HepG2 (cell line): Measurements from ENCODE around the gene TM9SF4. TPM values are rescaled to one million over a fixed set of nuclear protein-coding genes. Genes with fewer than 3 reads are reported as not detected.
A peak's percentile ranks its signal among the peaks of the same experiment; 100 is the strongest.

Source experiments
- ATAC-seq: fragments of 200-7000 bp; cut with Tn5 transposase; 3 replicates; pipeline ENCODE4 v1.9.1; 2020; ENCODE audit warnings: mild to moderate bottlenecking, moderate library complexity
- BruUV-seq: library from RNA; stranded (reverse); fragments of 400-500 nt; replicated peaks from 2 replicates; lab custom pipeline; 2021; lab: Mats Ljungman, UMichigan
- CTCF ChIA-PET: fragments of 300-600 bp; formaldehyde crosslinking; extraction: SDS; loops from one replicate; lab custom pipeline; 2021; ENCODE audit warnings: low total read pairs, inconsistent platforms, low intra/inter-chr PET ratio; lab: Yijun Ruan, JAX
- POLR2A ChIA-PET: fragments of 350-600 bp; sonication (Branson Sonifier 250); formaldehyde crosslinking; loops from one replicate; lab custom pipeline; 2020; ENCODE audit warnings: antibody characterized with exemption, inconsistent platforms; lab: Yijun Ruan, JAX
- DNase-seq: peaks from one replicate; pipeline ENCODE4 v3.0.0-alpha.2; 2015; ENCODE audit warnings: low spot score
- FAIRE-seq: peaks from 3 replicates; lab custom pipeline; 2011; peaks lifted over from hg19 to GRCh38; lab: Jason Lieb, UNC
- H2AFZ ChIP-seq: one replicate; pipeline ENCODE4 v1.6.1; 2011; ENCODE audit warnings: low read length, inconsistent platforms
- H3K27ac ChIP-seq: fragments of 300-600 bp; 3 replicates; pipeline ENCODE4 v1.8.0; 2011; ENCODE audit warnings: mixed run types, mild to moderate bottlenecking, mixed read lengths, low read length, inconsistent platforms; ENCODE audit not compliant: insufficient read depth; ENCODE audit errors: extremely low read length
- H3K27me3 ChIP-seq, 2 experiments: fragments of 200-600 bp in 1 of 2; 2 replicates in 1 of 2; 3 replicates in 1 of 2; pipeline versions ENCODE4 v1.6.0 to v1.8.0; 2011; ENCODE audit warnings: low read length in 2 of 2, mild to moderate bottlenecking in 2 of 2, moderate library complexity in 2 of 2, inconsistent platforms in 1 of 2; ENCODE audit not compliant: insufficient read depth in 2 of 2, control insufficient read depth in 1 of 2
- H3K36me3 ChIP-seq, 2 experiments: fragments of 200-600 bp in 1 of 2; replicated peaks in 1 of 2; 2 replicates in 1 of 2; 3 replicates in 1 of 2; pipeline versions ENCODE4 v1.5.1 to v1.8.0; 2011; ENCODE audit warnings: low read length in 2 of 2, inconsistent platforms in 1 of 2; ENCODE audit not compliant: insufficient read depth in 2 of 2, control insufficient read depth in 1 of 2
- H3K4me1 ChIP-seq: 2 replicates; pipeline ENCODE4 v1.5.1; 2012; ENCODE audit warnings: low read length, inconsistent platforms; ENCODE audit not compliant: insufficient read depth
- H3K4me2 ChIP-seq: 2 replicates; pipeline ENCODE4 v1.6.0; 2011; ENCODE audit warnings: low read depth, low read length, inconsistent platforms
- H3K4me3 ChIP-seq, 3 experiments: fragments of 200-600 bp in 1 of 3; sonication (generic), shearing (Covaris generic) in 1 of 3; replicated peaks in 1 of 3; 2 replicates each; pipeline ENCODE4 v1.5.1; 2011 to 2016; ENCODE audit warnings: low read length in 3 of 3, inconsistent platforms in 2 of 3, low read depth in 2 of 3, mild to moderate bottlenecking in 2 of 3, control low read depth in 1 of 3, mixed read lengths in 1 of 3; ENCODE audit not compliant: insufficient read depth in 1 of 3
- H3K79me2 ChIP-seq: one replicate; pipeline ENCODE4 v1.6.1; 2011; ENCODE audit warnings: low read length, inconsistent platforms; ENCODE audit not compliant: insufficient read depth
- H3K9ac ChIP-seq: 2 replicates; pipeline ENCODE4 v1.6.0; 2011; ENCODE audit warnings: mild to moderate bottlenecking, low read depth, low read length, inconsistent platforms; ENCODE audit not compliant: insufficient read depth
- H3K9me3 ChIP-seq: 2 replicates; pipeline ENCODE4 v1.5.1; 2012; ENCODE audit warnings: mild to moderate bottlenecking, low read length
- H4K20me1 ChIP-seq: 2 replicates; pipeline ENCODE4 v1.6.0; 2011; ENCODE audit warnings: inconsistent platforms, mild to moderate bottlenecking, low read length, moderate library complexity; ENCODE audit not compliant: insufficient read depth
- ATF1 ChIP-seq: IDR thresholded peaks from 2 replicates; pipeline ENCODE4 v1.6.1; 2016; ENCODE audit warnings: mild to moderate bottlenecking, control low read depth
- PITX1 ChIP-seq: sonication (generic); formaldehyde crosslinking; IDR thresholded peaks from 2 replicates; pipeline ENCODE4 v1.5.1; 2020; ENCODE audit warnings: mild to moderate bottlenecking, missing genetic modification reagents
- RBFOX2 ChIP-seq: fragments of 200-400 bp; formaldehyde crosslinking; IDR thresholded peaks from 2 replicates; pipeline ENCODE4 v1.6.1; 2017; ENCODE audit warnings: low read depth, mild to moderate bottlenecking, low read length
- RBM22 ChIP-seq: fragments of 200-400 bp; formaldehyde crosslinking; optimal IDR thresholded peaks from 2 replicates; pipeline ENCODE3; 2017; ENCODE audit warnings: mild to moderate bottlenecking, low read length, moderate library complexity
- REL ChIP-seq: sonication (generic); formaldehyde crosslinking; conservative IDR thresholded peaks from 2 replicates; pipeline ENCODE4 v1.8.0; 2022; ENCODE audit warnings: mild to moderate bottlenecking, missing genetic modification reagents, moderate library complexity
- TBX2 ChIP-seq: sonication (generic); formaldehyde crosslinking; IDR thresholded peaks from 2 replicates; pipeline ENCODE4 v1.5.0; 2020; ENCODE audit warnings: missing genetic modification reagents, mild to moderate bottlenecking, borderline replicate concordance
- TRIM24 ChIP-seq: sonication (generic); formaldehyde crosslinking; IDR thresholded peaks from 2 replicates; pipeline ENCODE4 v1.8.0; 2022; ENCODE audit warnings: mild to moderate bottlenecking, missing genetic modification reagents
- ZNF121 ChIP-seq: sonication (generic); formaldehyde crosslinking; IDR thresholded peaks from 2 replicates; pipeline ENCODE4 v1.5.0; 2020; ENCODE audit warnings: mild to moderate bottlenecking, missing genetic modification reagents
- ZNF350 ChIP-seq: sonication (generic); formaldehyde crosslinking; IDR thresholded peaks from 2 replicates; pipeline ENCODE4 v1.4.0; 2020; ENCODE audit warnings: mild to moderate bottlenecking, low read depth, missing genetic modification reagents, borderline replicate concordance
- WGBS: methylation state at CpG from one replicate; pipeline ENCODE4 v1.1.6; 2017; ENCODE audit warnings: low lambda C conversion rate; 5-methylcytosine and 5-hydroxymethylcytosine counted together
- in situ Hi-C: cut with HindIII; loops from 2 replicates; pipeline ENCODE4 v1.10.0; 2017; ENCODE audit warnings: low pct_unique_long_range_greater_than_20kb; ENCODE audit not compliant: extremely low pct_ligation_motif_present
- intact Hi-C: fragments of 100-400 bp; cut with micrococcal nuclease; formaldehyde crosslinking; loops from one replicate; pipeline ENCODE4 v1.10.0; 2022; ENCODE audit not compliant: unreplicated experiment
- polyA plus RNA-seq, 8 experiments: library from polyadenylated mRNA; depleted of rRNA in 3 of 8; stranded (reverse) in 7 of 8; unstranded in 1 of 8; fragments of >200 nt; fragmentation: Illumina TruSeq in 4 of 8; extraction: Trizol in 4 of 8; gene quantifications; 2 replicates each; pipeline versions ENCODE4 v1.2.1 to v1.2.3, GENCODE V29; 2011 to 2016; ENCODE audit warnings: low read depth in 4 of 8, missing spikeins in 1 of 8, mixed read lengths in 1 of 8; ENCODE audit not compliant: insufficient read depth in 1 of 8
- total RNA-seq, 5 experiments: library from RNA; depleted of rRNA; stranded (reverse); fragments of >200 nt; fragmentation: Illumina TruSeq; extraction: Trizol; gene quantifications; 2 replicates each; pipeline ENCODE4 v1.2.3, GENCODE V29; 2016; ENCODE audit warnings: low read depth in 1 of 5

Gene TM9SF4
- total and polyA plus RNA-seq, 2 of the 13 experiments (the other 11 are each of a cell fraction or from before 2014, with no cell fraction given): 53.5 to 171 TPM

- POLR2A ChIA-PET: no interaction called here
- H2AFZ ChIP-seq: no peak overlapping the region
- H3K4me1 ChIP-seq: peaks cover 51% of the 10 kb centered on the region
- DNase-seq (no peak), ATAC-seq (no peak), FAIRE-seq (no peak)
- no peak overlapping the region for H3K27ac ChIP-seq
- TF ChIP-seq TBX2 (0 out of 2 replicates have a peak, but pooled peaks have one; percentile 24), PITX1 (CRISPR knock-in tag) (no peak), RBFOX2 (no peak), ZNF350 (0 out of 2 replicates have a peak, but pooled peaks have one; percentile 25), ZNF121 (CRISPR knock-in tag) (peak; percentile 80; the same call in 1 of the 2 replicates), REL (CRISPR knock-in tag) (0 out of 2 replicates have a peak, but pooled peaks have one; percentile 39)
- H3K36me3 ChIP-seq: peaks cover 10 to 15% of the 10 kb centered on the region in 2 experiments
- in situ Hi-C loops: no loop called here
- H3K9me3 ChIP-seq: no peaks in the 10 kb centered on the region
- peaks cover 96% of the 10 kb centered on the region for H3K79me2 ChIP-seq
- intact Hi-C loops: no loop called here
- no TSS peak for BruUV-seq
- no peak overlapping the region for H3K9ac ChIP-seq
- H3K4me3 ChIP-seq: no peak overlapping the region
- H3K27me3 ChIP-seq: peaks cover 0 to 4% of the 10 kb centered on the region in 2 experiments; a peak in 1 of 5 replicates
- CTCF ChIA-PET: no interaction called here
- H3K4me2 ChIP-seq: no peak overlapping the region
- H4K20me1 ChIP-seq: peaks cover 31% of the 10 kb centered on the region
- 96% methylated on average over 8 of the region's 8 CpGs for WGBS
Measured at GRCh38 chr20:32114305-32114960, 4.9 kb downstream of the TM9SF4 start.

- intact Hi-C loops: no loop called here
- CTCF ChIA-PET: no interaction called here
- Histone ChIP-seq H3K79me2 (peaks cover 96% of the 10 kb centered on the region), H3K4me2 (no peak overlapping the region), H3K9ac (no peak overlapping the region), H3K27me3 (no peaks in the 10 kb centered on the region; a peak in 1 of 5 replicates), H2AFZ (no peak overlapping the region), H3K27ac (no peak overlapping the region), H3K36me3 (peaks cover 10 to 15% of the 10 kb centered on the region in 2 experiments), H3K9me3 (no peaks in the 10 kb centered on the region), H3K4me3 (no peak overlapping the region), H4K20me1 (peaks cover 36% of the 10 kb centered on the region), H3K4me1 (peaks cover 53% of the 10 kb centered on the region)
- no peak for TF ChIP-seq ATF1 (CRISPR knock-in tag)
- TF ChIP-seq TRIM24 (CRISPR knock-in tag): no peak
- TF ChIP-seq RBM22: peak; percentile 26
- no peak for ATAC-seq
- no peak for DNase-seq
- WGBS: 95% methylated on average over 5 of the region's 5 CpGs
- FAIRE-seq: no peak
- POLR2A ChIA-PET: no interaction called here
- in situ Hi-C loops: no loop called here
- no TSS peak for BruUV-seq
Measured at GRCh38 chr20:32115211-32115767, 5.8 kb downstream of the TM9SF4 start.
